Aorta (tissue), 5 donors: Measurements from ENCODE around the gene LPIN3. TPM values are rescaled to one million over a fixed set of nuclear protein-coding genes. Genes with fewer than 3 reads are reported as not detected.

Experiments
- ATAC-seq: fragments of 200-7000 bp; cut with Tn5 transposase; one replicate; pipeline ENCODE4 v1.9.1; 2022; ENCODE audit warnings: moderate library complexity; ENCODE audit not compliant: low FRiP score
- DNase-seq, 2 donors: peaks; one replicate each; pipeline ENCODE4 v3.0.0-alpha.2; 2020
- H3K27ac ChIP-seq, 2 donors: one replicate each; pipeline ENCODE4 v1.5.1; 2013; ENCODE audit warnings: low read length in 2 of 2, mild to moderate bottlenecking in 2 of 2, moderate library complexity in 2 of 2, control low read depth in 1 of 2, inconsistent platforms in 1 of 2, low read depth in 1 of 2
- H3K27me3 ChIP-seq, 2 donors: one replicate each; pipeline ENCODE4 v1.6.1; 2013; ENCODE audit warnings: control low read depth in 1 of 2, low read length in 1 of 2, mild to moderate bottlenecking in 1 of 2, moderate library complexity in 1 of 2; ENCODE audit not compliant: insufficient read depth in 2 of 2, control insufficient read depth in 1 of 2
- H3K36me3 ChIP-seq, 2 donors: one replicate each; pipeline ENCODE4 v1.6.1; 2013; ENCODE audit warnings: control low read depth in 1 of 2, low read length in 1 of 2, mild to moderate bottlenecking in 1 of 2; ENCODE audit not compliant: insufficient read depth in 2 of 2, control insufficient read depth in 1 of 2
- H3K4me1 ChIP-seq, 2 donors: one replicate each; pipeline ENCODE4 v1.6.1; 2013; ENCODE audit warnings: low read length in 2 of 2, control low read depth in 1 of 2, mild to moderate bottlenecking in 1 of 2, moderate library complexity in 1 of 2; ENCODE audit not compliant: insufficient read depth in 2 of 2, control insufficient read depth in 1 of 2
- H3K4me3 ChIP-seq, 2 donors: one replicate each; pipeline ENCODE4 v1.5.1; 2013; ENCODE audit warnings: low read length in 2 of 2, control low read depth in 1 of 2, mild to moderate bottlenecking in 1 of 2
- H3K9me3 ChIP-seq: one replicate; pipeline ENCODE4 v1.6.1; 2013; ENCODE audit warnings: mild to moderate bottlenecking, low read length; ENCODE audit not compliant: control insufficient read depth
- WGBS, 2 donors: extraction: QIAGEN DNeasy Blood & Tissue Kit; methylation state at CpG; one replicate each; pipeline ENCODE4 v1.1.7; 2013; 5-methylcytosine and 5-hydroxymethylcytosine counted together
- intact Hi-C, 2 donors: fragments of 100-400 bp; cut with DNase I; formaldehyde crosslinking; loops; one replicate each; pipeline versions ENCODE4 v1.14.2 to v1.15.0; 2022
- polyA plus RNA-seq, 2 donors: library from polyadenylated mRNA; stranded (reverse); fragments of 200-250 nt; gene quantifications; one replicate each; pipeline ENCODE4 v1.2.3, GENCODE V29; 2013
- total RNA-seq, 2 donors: library from RNA; stranded (reverse); fragmentation: NEBNext Ultra II Directional; extraction: Animal tissue kit (Norgen Biotek cat#: 25700); gene quantifications; one replicate each; pipeline ENCODE4 v1.2.1, GENCODE V29; 2021
- donor health status: healthy with polysubstance abuse.
- donor health status: Bipolar disorder and iron deficiency.
- donor health status: DM: no; HTN: no; CAD: no.
- donor health status: DM: no; HTN: no; CAD: no.
- donor health status: DM: yes; HTN: yes; CAD: no.

LPIN3 gene
- total and polyA plus RNA-seq, 4 donors = 17.3 to 37.0 (median 22.0) TPM

- Histone ChIP-seq H3K27me3 (no peaks in the 10 kb centered on the region), H3K4me1 (no peaks in the 10 kb centered on the region), H3K4me3 (no peak overlapping the region), H3K36me3 (peaks cover 0 to 2% of the 10 kb centered on the region in 2 donors), H3K9me3 (no peaks in the 10 kb centered on the region), H3K27ac (no peak overlapping the region)
- 83 to 85% methylated on average over 5 of the region's 5 CpGs for WGBS, 2 donors
- intact Hi-C loops = no loop called here
- DNase-seq (no peak), ATAC-seq (no peak)
Observed at GRCh38 chr20:41352666-41353065, 12.0 kb downstream of the LPIN3 start.

GRCh38 chr20:41353530-41353929 is 12.9 kb downstream of the LPIN3 start:
- Histone ChIP-seq H3K4me3 (no peak overlapping the region), H3K27ac (no peak overlapping the region), H3K4me1 (no peaks in the 10 kb centered on the region), H3K9me3 (no peaks in the 10 kb centered on the region), H3K27me3 (no peaks in the 10 kb centered on the region), H3K36me3 (peaks cover 0 to 2% of the 10 kb centered on the region in 2 donors)
- ATAC-seq (no peak), DNase-seq (no peak)
- intact Hi-C loops = no loop called here

- Histone ChIP-seq H3K9me3 (no peaks in the 10 kb centered on the region), H3K4me1 (no peaks in the 10 kb centered on the region), H3K27me3 (no peaks in the 10 kb centered on the region), H3K36me3 (peaks cover 0 to 2% of the 10 kb centered on the region in 2 donors), H3K4me3 (no peak overlapping the region), H3K27ac (no peak overlapping the region)
- ATAC-seq (no peak), DNase-seq (no peak)
- 99% methylated on average over 3 of the region's 3 CpGs for WGBS, 2 donors
- intact Hi-C loops = no loop called here
Observed at GRCh38 chr20:41355192-41355591, 14.6 kb downstream of the LPIN3 start.

- Histone ChIP-seq H3K27ac (no peak overlapping the region), H3K4me3 (no peak overlapping the region), H3K36me3 (no peaks in the 10 kb centered on the region), H3K27me3 (no peaks in the 10 kb centered on the region), H3K9me3 (no peaks in the 10 kb centered on the region), H3K4me1 (no peaks in the 10 kb centered on the region)
- DNase-seq = no peak
- no peak for ATAC-seq
- intact Hi-C loops = no loop called here
- WGBS, 2 donors = 85 to 88% methylated on average over 7 of the region's 7 CpGs
Observed at GRCh38 chr20:41355598-41356203, 15.1 kb downstream of the LPIN3 start.

GRCh38 chr20:41356951-41357350 is 16.3 kb downstream of the LPIN3 start:
- Histone ChIP-seq H3K4me3 (no peak overlapping the region), H3K9me3 (no peaks in the 10 kb centered on the region), H3K27me3 (no peaks in the 10 kb centered on the region), H3K36me3 (no peaks in the 10 kb centered on the region), H3K4me1 (no peaks in the 10 kb centered on the region), H3K27ac (no peak overlapping the region)
- ATAC-seq (no peak), DNase-seq (no peak)
- intact Hi-C loops = no loop called here
- 91 to 92% methylated on average over 13 of the region's 13 CpGs for WGBS, 2 donors

- 89 to 92% methylated on average over 11 of the region's 11 CpGs for WGBS, 2 donors
- H3K36me3 ChIP-seq = no peaks in the 10 kb centered on the region
- no peak for ATAC-seq
Observed at GRCh38 chr20:41357424-41358163, 17.0 kb downstream of the LPIN3 start.

GRCh38 chr20:41358230-41358629 is 17.6 kb downstream of the LPIN3 start:
- H3K4me1 ChIP-seq = no peaks in the 10 kb centered on the region
- WGBS, 2 donors = 93% methylated on average over 9 of the region's 9 CpGs
- H3K9me3 ChIP-seq = no peaks in the 10 kb centered on the region
- ATAC-seq (no peak), DNase-seq (no peak)
- intact Hi-C loops = no loop called here
- no peaks in the 10 kb centered on the region for H3K27me3 ChIP-seq
- no peak overlapping the region for H3K4me3 ChIP-seq
- H3K27ac ChIP-seq = no peak overlapping the region
- H3K36me3 ChIP-seq = no peaks in the 10 kb centered on the region

More at GRCh38 chr20:41357424-41358163, 17.0 kb downstream of the LPIN3 start:
- Histone ChIP-seq H3K4me3 (no peak overlapping the region), H3K4me1 (no peaks in the 10 kb centered on the region), H3K27me3 (no peaks in the 10 kb centered on the region), H3K9me3 (no peaks in the 10 kb centered on the region), H3K27ac (no peak overlapping the region)
- intact Hi-C loops = no loop called here
- DNase-seq = no peak

GRCh38 chr20:41358717-41359116 is 18.1 kb downstream of the LPIN3 start:
- ATAC-seq (no peak), DNase-seq (no peak)
- Histone ChIP-seq H3K9me3 (no peaks in the 10 kb centered on the region), H3K36me3 (no peaks in the 10 kb centered on the region), H3K27ac (no peak overlapping the region), H3K4me3 (no peak overlapping the region), H3K27me3 (no peaks in the 10 kb centered on the region), H3K4me1 (no peaks in the 10 kb centered on the region)
- intact Hi-C loops = no loop called here
- WGBS, 2 donors = 90 to 94% methylated on average over 7 of the region's 7 CpGs

- Histone ChIP-seq H3K36me3 (no peaks in the 10 kb centered on the region), H3K27ac (no peak overlapping the region), H3K4me1 (no peaks in the 10 kb centered on the region), H3K9me3 (no peaks in the 10 kb centered on the region), H3K4me3 (no peak overlapping the region), H3K27me3 (no peaks in the 10 kb centered on the region)
- intact Hi-C loops = no loop called here
- no peak for ATAC-seq
- DNase-seq = no peak
- 75 to 87% methylated on average over 8 to 9 of the region's 9 CpGs for WGBS, 2 donors
Observed at GRCh38 chr20:41359541-41360011, 19.0 kb downstream of the LPIN3 start.
